Subcutaneous abdominal adipose tissue (tissue), 5 donors: Measurements from ENCODE around the gene ZFYVE21.

ENCODE experiments used
- H3K27ac ChIP-seq: one replicate; pipeline ENCODE4 v1.7.0; 2013; ENCODE audit warnings: low read depth, mild to moderate bottlenecking, inconsistent platforms, low read length, moderate library complexity
- H3K27me3 ChIP-seq, 5 donors: one replicate each; pipeline ENCODE4 v1.7.0; 2013; ENCODE audit warnings: low read length in 5 of 5, inconsistent platforms in 1 of 5; ENCODE audit not compliant: control insufficient read depth in 5 of 5, insufficient read depth in 4 of 5
- H3K36me3 ChIP-seq, 5 donors: one replicate each; pipeline ENCODE4 v1.7.0; 2013; ENCODE audit warnings: low read length in 5 of 5; ENCODE audit not compliant: control insufficient read depth in 5 of 5, insufficient read depth in 5 of 5
- H3K4me1 ChIP-seq, 5 donors: one replicate each; pipeline ENCODE4 v1.7.0; 2013; ENCODE audit warnings: low read length in 5 of 5, mild to moderate bottlenecking in 3 of 5, moderate library complexity in 1 of 5; ENCODE audit not compliant: control insufficient read depth in 5 of 5, insufficient read depth in 5 of 5
- H3K4me3 ChIP-seq, 5 donors: one replicate each; pipeline ENCODE4 v1.7.0; 2013; ENCODE audit warnings: low read length in 5 of 5, low read depth in 1 of 5
- H3K9ac ChIP-seq, 5 donors: one replicate each; pipeline ENCODE4 v1.7.0; 2013; ENCODE audit warnings: low read length in 5 of 5, mild to moderate bottlenecking in 4 of 5, moderate library complexity in 3 of 5
- H3K9me3 ChIP-seq, 5 donors: one replicate each; pipeline ENCODE4 v1.7.0; 2013; ENCODE audit warnings: low read length in 5 of 5; ENCODE audit not compliant: control insufficient read depth in 5 of 5
- donor health status: healthy.
- donor health status: healthy.
- donor health status: healthy.
- donor health status: healthy.
- donor health status: healthy.

The ZFYVE21 gene

DNA sequence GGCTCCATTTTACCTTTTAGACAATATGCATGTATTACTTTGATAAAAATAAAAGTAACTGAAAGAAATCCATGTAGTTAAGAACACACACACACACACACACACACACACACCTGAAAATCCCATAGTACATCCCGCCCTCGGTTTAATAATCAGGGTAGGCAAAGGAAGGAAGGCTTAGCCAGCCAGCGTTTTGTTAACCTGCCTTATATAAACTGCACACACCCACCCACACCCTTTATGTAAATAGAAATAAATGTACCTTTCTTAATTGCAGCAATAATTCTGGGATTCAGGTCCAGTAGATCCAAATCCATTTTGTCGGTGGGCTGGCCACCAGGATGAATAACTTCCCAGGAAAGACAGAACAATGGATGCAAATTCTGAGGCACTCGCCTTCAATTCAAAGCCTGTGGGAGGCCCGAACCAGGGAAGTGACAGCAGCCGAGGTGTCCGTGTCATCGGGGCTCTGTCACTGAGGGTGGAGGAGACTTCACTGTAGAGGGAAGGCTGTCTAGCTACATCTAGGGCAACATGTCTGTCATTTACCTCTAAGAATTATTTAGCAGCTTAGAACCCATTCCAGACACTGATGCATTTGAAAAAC lies 4.7 kb upstream of the ZFYVE21 start:
- H3K9me3 ChIP-seq: no peaks in the 10 kb centered on the region
- H3K4me3 ChIP-seq: no peak overlapping the region
- no peak overlapping the region for H3K9ac ChIP-seq
- H3K36me3 ChIP-seq: peaks cover 0 to 24% (median 13%) of the 10 kb centered on the region in 5 donors
- no peak overlapping the region for H3K27ac ChIP-seq
- no peaks in the 10 kb centered on the region for H3K27me3 ChIP-seq
- peaks cover 6 to 50% (median 42%) of the 10 kb centered on the region in 5 donors for H3K4me1 ChIP-seq

DNA sequence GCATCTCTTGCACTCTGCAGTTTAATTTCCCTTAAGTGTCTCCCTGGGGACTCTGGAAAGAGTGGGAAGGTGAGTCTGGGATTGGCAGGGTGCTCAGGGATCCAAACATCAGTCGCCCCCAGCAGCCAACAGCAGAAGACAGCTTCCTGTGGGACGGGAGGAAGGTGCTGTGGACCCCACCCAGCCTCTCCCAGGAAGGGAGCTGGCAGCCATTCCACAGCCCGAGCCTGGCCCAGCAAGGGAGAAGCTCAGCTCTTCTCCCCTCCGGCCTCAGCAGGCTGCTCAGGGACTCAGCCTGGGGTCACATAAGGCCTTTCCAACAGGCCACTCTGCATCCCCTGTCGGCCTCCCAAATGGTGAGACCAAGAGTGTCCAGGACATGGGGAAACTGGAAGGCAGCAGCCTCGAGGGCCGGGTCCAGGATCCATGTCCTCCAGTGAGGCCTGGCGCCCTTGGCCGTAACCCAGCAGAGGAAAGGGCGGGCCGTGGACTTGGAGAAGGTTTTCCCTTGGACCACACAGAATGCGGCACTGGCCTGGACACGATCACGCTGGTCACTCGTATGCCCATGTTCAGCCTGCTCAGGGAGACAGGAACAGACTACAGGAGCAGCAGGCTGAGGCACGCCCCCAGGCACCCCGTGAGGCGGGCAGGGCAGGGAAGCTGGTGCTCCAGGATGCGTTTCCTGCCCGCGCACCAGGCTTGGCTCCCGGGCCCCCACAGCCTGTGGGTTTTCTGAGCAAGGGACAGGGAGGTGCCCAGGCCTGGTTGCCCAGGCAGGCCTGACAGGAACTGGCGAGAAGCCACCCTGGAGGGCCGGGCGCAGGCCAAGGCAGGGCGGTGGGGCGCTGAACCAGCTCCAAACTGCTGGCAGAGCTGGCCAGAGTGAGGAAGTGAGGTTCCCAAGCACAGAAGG lies 3.8 kb upstream of the ZFYVE21 start:
- peak overlapping the region in 3 of 5 donors; percentile 24 to 63 (median 37) for H3K9ac ChIP-seq
- no peaks in the 10 kb centered on the region for H3K27me3 ChIP-seq
- H3K36me3 ChIP-seq: peaks cover 0 to 16% (median 10%) of the 10 kb centered on the region in 5 donors
- peaks cover 6 to 47% (median 44%) of the 10 kb centered on the region in 5 donors for H3K4me1 ChIP-seq
- H3K27ac ChIP-seq: no peak overlapping the region
- peak overlapping the region in 1 of 5 donors; percentile 20 for H3K4me3 ChIP-seq
- no peaks in the 10 kb centered on the region for H3K9me3 ChIP-seq

DNA sequence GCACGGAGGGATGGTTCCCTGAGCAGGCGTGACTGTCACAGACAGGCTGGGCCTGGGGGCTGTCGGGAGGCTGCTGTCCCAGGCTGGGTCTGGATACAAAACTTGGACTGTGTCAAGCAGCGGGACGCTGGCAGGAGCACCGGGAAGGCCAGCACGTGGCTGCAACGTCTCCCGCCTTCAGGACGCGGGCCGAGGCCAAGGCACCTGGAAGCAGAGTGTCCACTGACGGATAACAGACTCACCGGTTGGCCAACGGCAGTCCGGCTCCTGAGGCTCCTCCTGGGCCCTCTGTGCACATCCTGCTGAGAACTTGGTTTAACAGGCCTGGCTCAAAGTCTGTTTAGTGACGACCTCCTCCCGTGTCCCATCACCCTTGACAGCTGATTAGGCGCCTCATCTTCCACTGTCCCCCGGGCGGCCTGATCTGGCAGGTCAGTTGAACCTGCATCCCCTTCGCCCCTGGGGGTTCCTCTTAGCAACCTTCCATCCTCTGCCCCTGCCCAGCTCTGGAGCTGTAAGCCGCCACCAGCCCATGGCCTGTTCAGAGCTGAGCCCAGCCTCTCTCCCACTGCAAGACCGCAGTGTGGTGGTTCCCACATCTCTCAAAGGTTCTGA lies 2.9 kb upstream of the ZFYVE21 start:
- no peaks in the 10 kb centered on the region for H3K9me3 ChIP-seq
- H3K36me3 ChIP-seq: peaks cover 0 to 7% (median 4%) of the 10 kb centered on the region in 5 donors
- no peak overlapping the region for H3K27ac ChIP-seq
- peaks cover 11 to 56% (median 54%) of the 10 kb centered on the region in 5 donors for H3K4me1 ChIP-seq
- H3K4me3 ChIP-seq: no peak overlapping the region
- no peaks in the 10 kb centered on the region for H3K27me3 ChIP-seq
- peak overlapping the region in 2 of 5 donors; percentile 24 to 47 for H3K9ac ChIP-seq

DNA sequence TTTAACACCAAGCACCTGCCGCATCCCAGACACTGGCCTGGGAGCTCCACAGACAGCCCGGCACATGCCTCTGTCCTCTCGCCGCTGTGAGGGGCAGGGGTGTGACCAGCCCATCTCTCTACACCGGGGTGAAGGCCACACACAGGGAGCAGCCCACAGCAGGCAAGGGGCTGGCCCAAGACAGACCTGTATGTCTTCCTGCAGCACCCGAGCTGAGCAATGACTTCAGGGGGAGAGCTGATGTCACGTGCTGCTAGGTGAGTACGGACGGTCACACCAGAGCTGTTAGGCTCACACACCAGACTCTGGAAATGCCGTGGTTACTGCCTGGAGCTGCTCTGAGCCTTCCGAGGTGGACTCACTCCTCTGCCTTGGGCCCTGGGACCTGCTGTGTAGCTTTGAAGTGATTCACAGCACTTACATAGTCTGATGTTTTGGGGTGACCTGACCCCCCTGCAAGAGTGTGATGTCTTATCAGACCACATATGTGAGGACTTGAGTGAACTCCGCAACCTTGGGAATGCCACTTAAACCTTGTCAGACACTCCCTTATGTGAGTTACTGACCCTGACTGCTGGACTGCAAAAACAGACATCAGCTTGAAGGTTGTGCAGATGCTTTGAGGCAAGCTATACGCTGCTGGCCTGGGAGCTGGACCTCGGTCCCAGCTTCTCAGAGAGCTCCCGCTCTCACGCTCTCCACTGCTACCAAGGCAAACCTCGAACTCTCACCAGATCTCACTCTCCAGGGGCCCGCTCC lies 2.1 kb upstream of the ZFYVE21 start:
- H3K27ac ChIP-seq: no peak overlapping the region
- H3K4me1 ChIP-seq: peaks cover 11 to 64% (median 58%) of the 10 kb centered on the region in 5 donors
- peak overlapping the region in 1 of 5 donors; percentile 2 for H3K9ac ChIP-seq
- no peaks in the 10 kb centered on the region for H3K27me3 ChIP-seq
- no peaks in the 10 kb centered on the region for H3K9me3 ChIP-seq
- H3K36me3 ChIP-seq: no peaks in the 10 kb centered on the region
- no peak overlapping the region for H3K4me3 ChIP-seq

DNA sequence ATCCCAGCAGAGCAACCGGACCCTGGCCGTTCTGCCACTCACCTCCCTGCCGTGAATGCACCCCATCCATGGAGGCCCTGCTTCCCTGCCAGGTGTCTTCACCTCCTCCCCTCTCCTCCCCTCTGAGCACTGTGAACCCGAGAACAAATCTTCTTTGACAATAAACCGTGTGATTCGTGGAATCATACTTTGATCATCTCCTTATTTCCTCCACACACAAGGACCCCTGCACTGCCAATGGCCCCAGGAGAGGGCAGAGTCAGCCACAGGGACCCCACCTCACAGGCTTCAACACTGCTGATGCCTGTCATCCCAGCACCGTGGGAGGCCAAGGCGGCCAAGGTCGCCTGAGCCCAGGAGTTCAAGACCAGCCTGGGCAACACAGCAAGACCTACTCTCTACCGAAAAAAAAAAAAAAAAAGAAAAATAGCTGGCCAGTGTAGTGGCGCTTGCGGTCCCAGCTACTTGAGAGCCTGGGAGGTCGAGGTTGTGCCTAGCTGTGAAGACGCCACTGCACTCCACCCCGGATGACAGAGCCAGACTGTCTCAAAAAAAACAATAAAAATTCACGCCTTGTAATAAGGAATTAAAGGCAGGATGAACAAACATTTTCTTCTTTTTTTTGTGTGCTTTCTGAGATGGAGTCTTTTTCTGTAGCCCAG lies 1.4 kb upstream of the ZFYVE21 start:
- Histone ChIP-seq H3K4me3 (peak overlapping the region in 3 of 5 donors; percentile 56 to 70 (median 62)), H3K27me3 (no peaks in the 10 kb centered on the region), H3K36me3 (no peaks in the 10 kb centered on the region), H3K27ac (no peak overlapping the region), H3K9me3 (no peaks in the 10 kb centered on the region), H3K4me1 (peaks cover 11 to 65% (median 57%) of the 10 kb centered on the region in 5 donors), H3K9ac (no peak overlapping the region)

DNA sequence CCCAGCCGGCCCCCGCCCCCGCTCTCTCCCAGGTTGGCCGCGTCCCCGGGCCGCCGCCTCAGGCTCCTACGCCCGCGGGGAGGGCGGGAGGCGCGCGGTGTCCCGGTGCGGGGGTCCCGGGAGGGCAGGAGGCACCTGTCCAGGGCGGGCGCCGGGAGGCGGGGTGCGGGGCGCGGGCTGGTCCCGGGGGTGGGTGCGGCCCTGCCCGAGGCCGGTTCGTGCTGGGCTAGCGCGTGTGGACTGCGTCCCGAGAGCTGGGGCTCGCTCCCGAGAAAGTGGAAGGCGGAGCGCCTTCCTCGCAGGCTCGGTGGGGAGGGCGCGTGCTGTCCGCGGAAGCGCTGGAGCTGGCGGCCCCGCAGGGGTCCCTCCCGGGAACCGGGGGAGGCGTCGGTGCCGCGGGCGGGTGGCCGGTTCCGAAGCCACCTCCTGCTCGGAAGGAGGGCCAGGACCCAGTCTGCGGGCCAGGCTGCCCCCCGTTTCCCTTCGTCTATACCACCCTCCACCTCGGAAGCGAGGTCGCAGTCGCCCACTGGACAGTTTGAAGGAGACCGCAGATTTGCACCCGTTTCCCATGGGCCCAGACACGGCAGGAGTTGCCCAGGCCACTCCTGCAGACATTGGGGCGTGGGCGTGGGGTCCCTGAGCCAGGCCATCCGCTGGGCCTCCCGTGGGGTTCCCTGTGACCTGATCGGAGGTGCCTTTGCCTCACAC lies 636 bp downstream of the ZFYVE21 start:
- Histone ChIP-seq H3K27ac (no peak overlapping the region), H3K36me3 (peaks cover 0 to 3% (median 0%) of the 10 kb centered on the region in 5 donors), H3K9ac (peak overlapping the region in 4 of 5 donors; percentile 76 to 82 (median 78)), H3K9me3 (no peaks in the 10 kb centered on the region), H3K27me3 (no peaks in the 10 kb centered on the region), H3K4me1 (peaks cover 11 to 59% (median 52%) of the 10 kb centered on the region in 5 donors), H3K4me3 (peak overlapping the region in 4 of 5 donors; percentile 68 to 80 (median 72))

DNA sequence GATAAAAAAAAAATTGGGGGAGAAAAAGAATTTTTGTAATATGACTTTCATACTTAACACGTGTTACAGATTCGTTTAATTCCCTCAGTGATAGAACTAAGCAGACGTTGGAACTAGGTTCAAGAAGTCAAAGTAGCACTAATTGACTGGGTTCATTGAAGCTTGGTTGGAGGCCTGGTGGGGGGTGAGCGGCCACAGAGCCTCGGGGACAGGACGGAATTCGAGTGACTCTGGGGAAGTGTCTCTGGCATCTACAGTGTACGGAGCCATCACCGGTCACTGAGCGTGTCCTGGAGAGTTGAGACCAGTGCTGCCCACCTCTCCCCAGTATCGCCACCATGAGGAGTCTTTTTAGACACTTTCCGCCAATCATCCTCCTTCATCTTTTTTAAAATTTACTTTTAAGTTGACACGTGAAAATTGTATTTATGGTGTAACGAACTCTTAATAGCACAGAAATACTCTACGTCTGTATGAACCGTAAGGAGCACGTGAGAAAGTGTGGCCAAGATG lies 1.3 kb downstream of the ZFYVE21 start:
- Histone ChIP-seq H3K27me3 (no peaks in the 10 kb centered on the region), H3K9ac (peak overlapping the region in 3 of 5 donors; percentile 76 to 82 (median 79)), H3K27ac (no peak overlapping the region), H3K36me3 (peaks cover 0 to 7% (median 0%) of the 10 kb centered on the region in 5 donors), H3K4me3 (peak overlapping the region; percentile 42 to 80 (median 70)), H3K9me3 (no peaks in the 10 kb centered on the region), H3K4me1 (peaks cover 7 to 51% (median 44%) of the 10 kb centered on the region in 5 donors)

DNA sequence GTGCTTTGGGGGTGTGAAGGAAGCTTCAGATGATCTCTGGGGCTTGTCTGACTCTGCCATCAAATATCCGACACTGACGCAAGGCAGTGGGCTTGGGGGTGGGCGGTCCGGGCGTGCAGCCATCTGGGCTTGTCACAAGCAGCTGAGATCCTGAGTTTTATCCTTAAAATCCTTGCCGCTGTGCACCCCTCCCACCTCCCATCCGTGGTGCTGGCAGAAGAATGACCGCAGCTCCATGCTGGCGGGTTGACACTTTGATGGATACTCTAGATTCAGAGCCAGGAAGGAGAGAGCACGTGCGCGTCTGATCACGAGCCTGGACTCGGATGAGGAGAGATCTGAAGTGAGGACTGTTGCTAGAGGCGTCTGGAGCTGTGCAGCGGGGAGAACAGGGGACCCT lies 3.0 kb downstream of the ZFYVE21 start:
- Histone ChIP-seq H3K9me3 (no peaks in the 10 kb centered on the region), H3K36me3 (peaks cover 0 to 7% (median 0%) of the 10 kb centered on the region in 5 donors), H3K4me3 (no peak overlapping the region), H3K4me1 (peaks cover 8 to 50% (median 43%) of the 10 kb centered on the region in 5 donors), H3K9ac (no peak overlapping the region), H3K27ac (no peak overlapping the region), H3K27me3 (no peaks in the 10 kb centered on the region)
